Central memory CD8-positive, alpha-beta T cell (primary cell): Measurements from ENCODE around the gene RAB5IF.

ENCODE experiments used
- ATAC-seq: fragments of 150-1000 bp; cut with Tn5 transposase; replicated peaks from 2 replicates; pipeline ENCODE4 v1.10.0; 2022; ENCODE audit warnings: mild to moderate bottlenecking, moderate FRiP score, moderate number of reproducible peaks; ENCODE audit not compliant: poor library complexity, severe bottlenecking; ENCODE audit errors: extremely low read depth
- DNase-seq, 2 donors: peaks; one replicate each; pipeline ENCODE4 v3.0.0; 2021; ENCODE audit warnings: low spot score in 2 of 2
- H3K27ac Mint-ChIP-seq: one replicate; pipeline ENCODE4 v1.8.0; 2022; ENCODE audit warnings: low read depth, mild to moderate bottlenecking, moderate library complexity, mixed read lengths
- H3K27me3 Mint-ChIP-seq: one replicate; pipeline ENCODE4 v1.8.0; 2022; ENCODE audit warnings: mixed read lengths
- H3K36me3 Mint-ChIP-seq: one replicate; pipeline ENCODE4 v1.8.0; 2022; ENCODE audit warnings: mild to moderate bottlenecking, moderate library complexity, mixed read lengths; ENCODE audit not compliant: insufficient read depth
- H3K4me1 Mint-ChIP-seq: one replicate; pipeline ENCODE4 v1.8.0; 2022; ENCODE audit warnings: mixed read lengths
- H3K4me3 Mint-ChIP-seq: one replicate; pipeline ENCODE4 v1.8.0; 2022; ENCODE audit warnings: mild to moderate bottlenecking, moderate library complexity, mixed read lengths
- H3K9me3 Mint-ChIP-seq: one replicate; pipeline ENCODE4 v1.8.0; 2022; ENCODE audit warnings: mixed read lengths

The RAB5IF gene

GRCh38 chr20:36644032-36644705, 38.6 kb downstream of the RAB5IF start:
- H3K27me3 Mint-ChIP-seq, result no peaks in the 10 kb centered on the region
- peaks cover 55% of the 10 kb centered on the region for H3K36me3 Mint-ChIP-seq
- peak overlapping the region; percentile 96 for H3K4me3 Mint-ChIP-seq
- ATAC-seq (peak; percentile 87), DNase-seq (peak; percentile 44 to 77)
- H3K9me3 Mint-ChIP-seq, result no peaks in the 10 kb centered on the region
- peaks cover 53% of the 10 kb centered on the region for H3K4me1 Mint-ChIP-seq
- peak overlapping the region; percentile 99 for H3K27ac Mint-ChIP-seq

GRCh38 chr20:36644706-36645095, 39.1 kb downstream of the RAB5IF start:
- ATAC-seq, result peak; percentile 22
- Mint-ChIP-seq H3K4me1 (peaks cover 53% of the 10 kb centered on the region), H3K9me3 (no peaks in the 10 kb centered on the region), H3K4me3 (peak overlapping the region; percentile 96), H3K27ac (peak overlapping the region; percentile 99), H3K36me3 (peaks cover 50% of the 10 kb centered on the region), H3K27me3 (no peaks in the 10 kb centered on the region)
- no peak for DNase-seq

- ATAC-seq (no peak), DNase-seq (no peak)
- Mint-ChIP-seq H3K4me3 (peak overlapping the region; percentile 96), H3K27ac (peak overlapping the region; percentile 99), H3K9me3 (no peaks in the 10 kb centered on the region), H3K4me1 (peaks cover 53% of the 10 kb centered on the region), H3K27me3 (no peaks in the 10 kb centered on the region), H3K36me3 (peaks cover 45% of the 10 kb centered on the region)
Measured at GRCh38 chr20:36645353-36645752, 39.8 kb downstream of the RAB5IF start.

- Mint-ChIP-seq H3K4me1 (peaks cover 53% of the 10 kb centered on the region), H3K27me3 (no peaks in the 10 kb centered on the region), H3K36me3 (peaks cover 38% of the 10 kb centered on the region), H3K27ac (peak within 1 kb of the TSS; percentile 99), H3K9me3 (no peaks in the 10 kb centered on the region), H3K4me3 (peak within 1 kb of the TSS; percentile 96)
- ATAC-seq (peak; percentile 79), DNase-seq (peak; percentile 60 to 71)
Measured at GRCh38 chr20:36645998-36646397, 40.4 kb downstream of the RAB5IF start, which contains the start of gene SLA2. SLA2 (minus strand) TSS chr20:36646196; CDS start chr20:36641335, 4,861 bp downstream.

- H3K9me3 Mint-ChIP-seq, result no peaks in the 10 kb centered on the region
- peaks cover 47% of the 10 kb centered on the region for H3K4me1 Mint-ChIP-seq
- no peak for DNase-seq
- ATAC-seq, result no peak
- H3K27ac Mint-ChIP-seq, result peak overlapping the region; percentile 99
- H3K27me3 Mint-ChIP-seq, result no peaks in the 10 kb centered on the region
- peak overlapping the region; percentile 96 for H3K4me3 Mint-ChIP-seq
- peaks cover 33% of the 10 kb centered on the region for H3K36me3 Mint-ChIP-seq
Measured at GRCh38 chr20:36646678-36647077, 41.1 kb downstream of the RAB5IF start.

GRCh38 chr20:36647196-36648121, 41.9 kb downstream of the RAB5IF start:
- Mint-ChIP-seq H3K4me3 (peak overlapping the region; percentile 96), H3K36me3 (peaks cover 30% of the 10 kb centered on the region), H3K4me1 (peaks cover 41% of the 10 kb centered on the region), H3K27me3 (no peaks in the 10 kb centered on the region), H3K9me3 (no peaks in the 10 kb centered on the region), H3K27ac (peak overlapping the region; percentile 74)
- DNase-seq, result no peak
- ATAC-seq, result no peak

- H3K27me3 Mint-ChIP-seq, result no peaks in the 10 kb centered on the region
- H3K27ac Mint-ChIP-seq, result no peak overlapping the region
- H3K36me3 Mint-ChIP-seq, result peaks cover 14% of the 10 kb centered on the region
- no peak for ATAC-seq
- H3K4me3 Mint-ChIP-seq, result no peak overlapping the region
- DNase-seq, result no peak
- peaks cover 5% of the 10 kb centered on the region for H3K4me1 Mint-ChIP-seq
- H3K9me3 Mint-ChIP-seq, result no peaks in the 10 kb centered on the region
Measured at GRCh38 chr20:36653456-36653855, 47.9 kb downstream of the RAB5IF start.

- ATAC-seq (no peak), DNase-seq (no peak)
- Mint-ChIP-seq H3K27me3 (no peaks in the 10 kb centered on the region), H3K36me3 (peaks cover 15% of the 10 kb centered on the region), H3K27ac (no peak overlapping the region), H3K9me3 (no peaks in the 10 kb centered on the region), H3K4me1 (peaks cover 7% of the 10 kb centered on the region), H3K4me3 (no peak overlapping the region)
Measured at GRCh38 chr20:36654506-36654905, 48.9 kb downstream of the RAB5IF start.

- peaks cover 15% of the 10 kb centered on the region for H3K36me3 Mint-ChIP-seq
Measured at GRCh38 chr20:36655004-36655403, 49.4 kb downstream of the RAB5IF start.

GRCh38 chr20:36656733-36657132, 51.2 kb downstream of the RAB5IF start:
- Mint-ChIP-seq H3K27ac (no peak overlapping the region), H3K27me3 (no peaks in the 10 kb centered on the region), H3K36me3 (peaks cover 16% of the 10 kb centered on the region), H3K4me3 (no peak overlapping the region), H3K4me1 (peaks cover 7% of the 10 kb centered on the region), H3K9me3 (no peaks in the 10 kb centered on the region)
- DNase-seq (no peak), ATAC-seq (no peak)

More at GRCh38 chr20:36655004-36655403, 49.4 kb downstream of the RAB5IF start:
- H3K27me3 Mint-ChIP-seq, result no peaks in the 10 kb centered on the region
- peaks cover 7% of the 10 kb centered on the region for H3K4me1 Mint-ChIP-seq
- H3K9me3 Mint-ChIP-seq, result no peaks in the 10 kb centered on the region
- no peak for ATAC-seq
- H3K27ac Mint-ChIP-seq, result no peak overlapping the region
- H3K4me3 Mint-ChIP-seq, result no peak overlapping the region
- DNase-seq, result no peak

GRCh38 chr20:36658300-36658699, 52.7 kb downstream of the RAB5IF start:
- ATAC-seq, result peak; percentile 56
- no peak overlapping the region for H3K27ac Mint-ChIP-seq
- H3K4me3 Mint-ChIP-seq, result peak overlapping the region; percentile 34
- no peaks in the 10 kb centered on the region for H3K27me3 Mint-ChIP-seq
- H3K4me1 Mint-ChIP-seq, result peaks cover 7% of the 10 kb centered on the region
- no peak for DNase-seq
- no peaks in the 10 kb centered on the region for H3K9me3 Mint-ChIP-seq
- peaks cover 8% of the 10 kb centered on the region for H3K36me3 Mint-ChIP-seq
